ENCODE results near the gene NHERF2. TPM values are rescaled to one million over a fixed set of nuclear protein-coding genes. Genes with fewer than 3 reads are reported as not detected.
"Not testable (repeated sequence)": the region's sequence is repeated elsewhere in the genome, so short reads cannot be mapped to it uniquely, and the experiment has no call there.

NHERF2 gene
- total RNA-seq, 1 donor from 2014 or later: 2.2 TPM

DNA sequence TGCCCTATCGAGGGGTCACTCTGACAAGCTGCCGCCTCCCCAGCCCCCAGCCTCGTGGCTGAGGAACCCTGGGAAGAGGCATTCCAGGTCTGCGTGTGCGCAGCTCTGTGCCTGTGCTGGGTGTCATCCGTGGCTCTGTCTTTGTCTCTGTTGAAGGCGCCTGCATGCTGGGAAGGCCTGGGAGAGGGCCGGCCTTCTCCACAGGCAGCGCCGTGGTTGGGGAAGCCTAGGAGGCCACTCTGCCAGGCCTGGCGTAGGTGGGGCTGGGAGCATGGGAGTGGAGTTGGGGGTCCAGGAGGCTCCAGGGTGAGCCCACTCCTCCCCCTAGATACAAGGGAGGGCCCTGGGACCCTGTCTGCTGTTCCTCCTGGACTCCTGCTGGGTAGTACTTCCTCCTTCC is 3.3 kb downstream of the NHERF2 start:
- Mint-ChIP-seq H3K27me3 (ENCODE audit: insufficient read depth) (peaks cover 16% of the 10 kb centered on the region), H3K9me3 (no peaks in the 10 kb centered on the region), H3K27ac (no peak overlapping the region), H3K4me3 (no peak overlapping the region), H3K36me3 (ENCODE audit: low read depth) (no peaks in the 10 kb centered on the region), H3K4me1 (ENCODE audit: low read depth) (no peaks in the 10 kb centered on the region)
- DNase-seq (ENCODE audit: low spot score): no peak
- intact Hi-C loops (cut with micrococcal nuclease): no loop called here

GRCh38 chr16:2031081-2031577 is 4.4 kb downstream of the NHERF2 start:
- no peaks in the 10 kb centered on the region for H3K36me3 Mint-ChIP-seq (ENCODE audit: low read depth)
- intact Hi-C loops (cut with micrococcal nuclease): no loop called here

DNA sequence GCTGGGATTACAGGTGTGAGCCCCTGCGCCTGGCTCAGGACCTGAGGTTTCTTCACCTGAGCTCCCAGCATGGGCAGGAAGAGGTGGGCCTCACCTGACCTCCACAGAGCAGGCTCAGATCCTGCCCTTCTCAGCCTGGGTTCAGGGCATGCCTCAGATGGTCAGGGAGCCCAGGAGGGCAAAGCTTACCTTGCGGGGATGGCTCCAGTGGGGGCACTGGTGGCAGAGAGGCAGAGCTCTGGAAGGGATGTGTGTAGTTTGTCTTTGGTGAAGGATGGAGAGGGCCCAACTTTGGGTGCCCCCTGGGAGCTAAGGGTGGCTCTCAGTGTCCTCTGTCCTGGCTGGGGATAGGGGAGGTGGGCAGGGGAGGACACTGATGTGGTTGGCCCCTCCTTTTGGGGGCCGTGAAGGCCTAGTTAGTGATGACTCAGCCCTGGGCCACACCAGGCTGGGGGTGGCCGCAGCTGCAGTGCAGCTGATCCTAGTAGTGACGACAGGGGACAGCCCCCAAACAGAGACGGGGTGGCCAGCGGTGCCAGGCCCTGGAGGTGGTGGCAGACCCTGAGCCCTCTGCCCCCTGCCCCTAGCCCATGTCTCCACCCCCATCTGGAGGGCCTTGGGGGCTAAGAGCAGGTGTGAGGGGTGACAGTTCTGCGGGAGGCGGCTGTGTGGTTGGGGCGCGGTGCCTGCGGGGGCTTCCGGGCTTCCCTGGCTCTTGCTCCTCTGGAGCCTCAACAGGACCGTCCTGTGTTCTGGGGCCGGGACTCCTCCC is 5.8 kb downstream of the NHERF2 start:
- Mint-ChIP-seq H3K9me3 (no peaks in the 10 kb centered on the region), H3K27me3 (ENCODE audit: insufficient read depth) (peaks cover 10% of the 10 kb centered on the region), H3K4me1 (ENCODE audit: low read depth) (no peaks in the 10 kb centered on the region), H3K27ac (no peak overlapping the region), H3K4me3 (no peak overlapping the region), H3K36me3 (ENCODE audit: low read depth) (no peaks in the 10 kb centered on the region)
- intact Hi-C loops (cut with micrococcal nuclease): no loop called here
- DNase-seq (ENCODE audit: low spot score): no peak

More at GRCh38 chr16:2031081-2031577, 4.4 kb downstream of the NHERF2 start:
- Mint-ChIP-seq H3K27ac (no peak overlapping the region), H3K9me3 (no peaks in the 10 kb centered on the region), H3K4me3 (no peak overlapping the region), H3K27me3 (ENCODE audit: insufficient read depth) (peaks cover 12% of the 10 kb centered on the region), H3K4me1 (ENCODE audit: low read depth) (no peaks in the 10 kb centered on the region)
- no peak for DNase-seq (ENCODE audit: low spot score)

DNA sequence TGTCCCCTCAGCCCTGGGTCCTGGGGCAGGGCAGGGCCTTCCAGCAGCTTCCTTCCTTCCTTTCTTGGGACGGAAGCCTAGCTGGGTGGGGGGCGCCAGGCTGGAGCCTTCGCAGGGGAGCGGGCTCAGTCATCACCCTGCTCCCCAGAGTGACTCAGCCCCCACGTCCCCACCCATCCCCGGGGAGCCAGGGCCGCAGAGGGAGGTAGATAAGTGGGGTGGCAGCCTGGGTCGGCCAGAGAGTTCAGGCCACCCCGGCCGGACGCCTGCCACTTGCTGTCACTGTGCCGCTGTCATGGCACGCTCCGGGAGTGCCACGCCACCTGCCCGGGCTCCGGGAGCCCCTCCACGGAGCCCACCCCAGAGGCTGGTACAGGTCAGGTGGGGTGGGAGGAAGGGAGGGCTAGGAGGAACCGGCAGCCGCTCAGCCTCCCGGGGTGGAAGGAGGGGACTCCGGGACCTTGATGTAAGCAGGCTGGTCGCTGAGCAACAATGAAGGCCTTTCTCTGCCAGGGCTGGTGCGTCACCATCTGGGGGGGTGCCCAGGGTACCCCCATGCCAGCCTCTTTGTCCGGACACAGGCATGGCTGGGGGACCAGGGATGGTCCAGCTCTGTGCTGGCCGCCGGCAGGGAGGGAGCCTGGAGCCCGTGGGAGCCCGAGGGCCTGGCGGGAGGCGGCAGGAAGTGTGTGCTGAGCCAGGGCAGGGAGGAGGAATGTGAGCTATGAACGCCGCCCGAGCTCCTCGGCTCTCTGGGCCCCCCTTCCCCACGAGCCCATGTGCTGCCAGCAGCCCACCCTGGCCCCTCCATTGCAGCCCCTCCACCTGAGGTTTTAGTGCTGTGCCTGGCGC is 6.6 kb downstream of the NHERF2 start:
- intact Hi-C loops (cut with micrococcal nuclease): no loop called here
- Mint-ChIP-seq H3K4me3 (no peak overlapping the region), H3K27me3 (ENCODE audit: insufficient read depth) (peaks cover 2% of the 10 kb centered on the region), H3K27ac (no peak overlapping the region), H3K9me3 (no peaks in the 10 kb centered on the region), H3K36me3 (ENCODE audit: low read depth) (no peaks in the 10 kb centered on the region), H3K4me1 (ENCODE audit: low read depth) (no peaks in the 10 kb centered on the region)
- DNase-seq (ENCODE audit: low spot score): no peak

DNA sequence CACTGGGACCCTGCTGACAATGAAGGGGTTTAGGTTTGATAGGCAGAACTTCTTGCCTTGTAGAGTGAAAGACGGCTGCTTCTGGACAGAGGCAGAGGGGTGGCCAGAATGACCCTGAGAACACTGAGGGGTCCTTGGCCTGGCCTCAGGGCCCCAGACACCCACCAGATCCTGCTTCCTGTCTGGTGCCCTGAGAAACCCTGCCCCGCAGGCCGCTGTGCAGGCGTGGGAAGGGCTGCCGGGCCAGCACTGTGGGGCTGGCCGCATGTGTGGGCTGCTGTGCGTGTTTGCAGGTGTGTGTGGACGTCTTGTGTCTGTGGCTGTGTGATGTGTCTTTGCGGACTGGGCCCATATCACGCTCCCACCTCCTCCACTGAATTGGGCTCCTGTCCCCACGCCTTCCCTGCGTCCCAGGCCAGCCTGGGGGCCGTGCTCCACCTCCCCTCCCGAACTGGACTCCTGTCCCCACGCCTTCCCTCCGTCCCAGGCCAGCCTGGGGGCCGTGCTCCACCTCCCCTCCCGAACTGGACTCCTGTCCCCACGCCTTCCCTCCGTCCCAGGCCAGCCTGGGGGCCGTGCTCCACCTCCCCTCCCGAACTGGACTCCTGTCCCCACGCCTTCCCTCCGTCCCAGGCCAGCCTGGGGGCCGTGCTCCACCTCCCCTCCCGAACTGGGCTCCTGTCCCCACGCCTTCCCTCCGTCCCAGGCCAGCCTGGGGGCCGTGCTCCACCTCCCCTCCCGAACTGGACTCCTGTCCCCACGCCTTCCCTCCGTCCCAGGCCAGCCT is 7.4 kb downstream of the NHERF2 start:
- intact Hi-C loops (cut with micrococcal nuclease); H3K9me3 Mint-ChIP-seq; H3K27me3 Mint-ChIP-seq (ENCODE audit: insufficient read depth); DNase-seq (ENCODE audit: low spot score); H3K36me3 Mint-ChIP-seq (ENCODE audit: low read depth); H3K4me3 Mint-ChIP-seq; H3K4me1 Mint-ChIP-seq (ENCODE audit: low read depth); H3K27ac Mint-ChIP-seq: not testable (repeated sequence)

DNA sequence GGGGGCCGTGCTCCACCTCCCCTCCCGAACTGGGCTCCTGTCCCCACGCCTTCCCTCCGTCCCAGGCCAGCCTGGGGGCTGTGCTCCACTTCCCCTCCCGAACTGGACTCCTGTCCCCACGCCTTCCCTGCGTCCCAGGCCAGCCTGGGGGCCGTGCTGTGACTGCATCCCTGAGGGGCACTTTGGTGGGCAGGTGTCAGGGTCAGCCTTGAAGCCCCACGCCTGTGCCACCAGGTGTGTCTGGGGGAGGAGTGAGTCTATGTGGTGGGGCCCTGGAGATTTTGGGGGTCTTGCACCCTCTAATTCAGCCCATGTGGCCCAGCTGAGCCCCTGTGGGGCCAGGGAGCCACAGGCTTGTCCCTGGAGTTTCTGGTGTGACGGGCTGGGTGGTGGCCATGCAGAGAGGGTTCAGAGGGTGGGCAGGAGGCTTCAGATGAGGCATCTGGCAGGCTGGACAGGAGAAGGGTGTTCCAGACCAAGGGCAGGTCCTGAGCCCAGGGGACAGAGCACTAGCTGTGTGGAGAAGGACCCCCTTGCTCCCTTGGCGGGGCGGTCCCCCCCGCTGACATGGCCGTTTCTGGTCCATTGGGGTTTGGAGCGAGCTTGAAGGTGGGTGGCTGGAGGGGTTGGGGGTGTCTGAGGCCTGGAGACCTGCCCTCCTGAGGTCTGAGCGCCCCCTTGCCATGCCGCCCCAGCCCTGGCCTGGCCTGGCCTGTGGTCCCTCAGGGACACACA is 8.2 kb downstream of the NHERF2 start:
- intact Hi-C loops (cut with micrococcal nuclease): no loop called here
- no peak for DNase-seq (ENCODE audit: low spot score)
- no peak overlapping the region for H3K4me3 Mint-ChIP-seq
- H3K27ac Mint-ChIP-seq: no peak overlapping the region
- no peaks in the 10 kb centered on the region for H3K9me3 Mint-ChIP-seq
- H3K4me1 Mint-ChIP-seq (ENCODE audit: low read depth): no peaks in the 10 kb centered on the region
- H3K27me3 Mint-ChIP-seq (ENCODE audit: insufficient read depth): no peaks in the 10 kb centered on the region
- H3K36me3 Mint-ChIP-seq (ENCODE audit: low read depth): no peaks in the 10 kb centered on the region

GRCh38 chr16:2035431-2036199 is 8.9 kb downstream of the NHERF2 start:
- Mint-ChIP-seq H3K27ac (no peak overlapping the region), H3K9me3 (no peaks in the 10 kb centered on the region), H3K4me1 (ENCODE audit: low read depth) (no peaks in the 10 kb centered on the region), H3K27me3 (ENCODE audit: insufficient read depth) (no peaks in the 10 kb centered on the region), H3K4me3 (no peak overlapping the region), H3K36me3 (ENCODE audit: low read depth) (no peaks in the 10 kb centered on the region)
- no peak for DNase-seq (ENCODE audit: low spot score)
- intact Hi-C loops (cut with micrococcal nuclease): no loop called here

- no peaks in the 10 kb centered on the region for H3K4me1 Mint-ChIP-seq (ENCODE audit: low read depth)
- H3K27ac Mint-ChIP-seq: no peak overlapping the region
- no peaks in the 10 kb centered on the region for H3K27me3 Mint-ChIP-seq (ENCODE audit: insufficient read depth)
- no peak for DNase-seq (ENCODE audit: low spot score)
- H3K9me3 Mint-ChIP-seq: no peaks in the 10 kb centered on the region
- intact Hi-C loops (cut with micrococcal nuclease): no loop called here
- H3K4me3 Mint-ChIP-seq: no peak overlapping the region
- H3K36me3 Mint-ChIP-seq (ENCODE audit: low read depth): no peaks in the 10 kb centered on the region
Observed at GRCh38 chr16:2036200-2036966, 9.7 kb downstream of the NHERF2 start.

GRCh38 chr16:2037115-2037514 is 10.4 kb downstream of the NHERF2 start:
- intact Hi-C loops (cut with micrococcal nuclease): no loop called here
- no peak overlapping the region for H3K4me3 Mint-ChIP-seq
- no peaks in the 10 kb centered on the region for H3K4me1 Mint-ChIP-seq (ENCODE audit: low read depth)
- H3K27ac Mint-ChIP-seq: no peak overlapping the region
- no peak for DNase-seq (ENCODE audit: low spot score)
- H3K9me3 Mint-ChIP-seq: no peaks in the 10 kb centered on the region
- no peaks in the 10 kb centered on the region for H3K27me3 Mint-ChIP-seq (ENCODE audit: insufficient read depth)
- no peaks in the 10 kb centered on the region for H3K36me3 Mint-ChIP-seq (ENCODE audit: low read depth)

GRCh38 chr16:2037647-2038381 is 11.1 kb downstream of the NHERF2 start:
- Mint-ChIP-seq H3K9me3 (no peaks in the 10 kb centered on the region), H3K27ac (no peak overlapping the region), H3K27me3 (ENCODE audit: insufficient read depth) (no peaks in the 10 kb centered on the region), H3K36me3 (ENCODE audit: low read depth) (no peaks in the 10 kb centered on the region), H3K4me1 (ENCODE audit: low read depth) (no peaks in the 10 kb centered on the region), H3K4me3 (no peak overlapping the region)
- DNase-seq (ENCODE audit: low spot score): no peak
- intact Hi-C loops (cut with micrococcal nuclease): no loop called here
